ENCODE data around the gene LIPE.

The LIPE gene

GRCh38 chr19:42421101-42421500 lies 6.1 kb downstream of the LIPE start:
- DNase-seq (ENCODE audit: low read depth in 1 of 2, low spot score in 1 of 2): no peak
- no peak for TF ChIP-seq JUND (IDR thresholded peaks at IDR 0.05; ENCODE audit: low read depth)
- in situ Hi-C loops (cut with HindIII; ENCODE audit: low pct_unique_long_range_greater_than_20kb, low sequenced_read_pairs): no loop called here

GRCh38 chr19:42420055-42420544 lies 7.1 kb downstream of the LIPE start:
- DNase-seq (ENCODE audit: low read depth in 1 of 2, low spot score in 1 of 2): peak; percentile 47 to 63
- in situ Hi-C loops (cut with HindIII; ENCODE audit: low pct_unique_long_range_greater_than_20kb, low sequenced_read_pairs): no loop called here
- no peak for TF ChIP-seq JUND (IDR thresholded peaks at IDR 0.05; ENCODE audit: low read depth)

GRCh38 chr19:42419309-42419708 lies 7.9 kb downstream of the LIPE start:
- no peak for DNase-seq (ENCODE audit: low read depth in 1 of 2, low spot score in 1 of 2)
- TF ChIP-seq JUND (IDR thresholded peaks at IDR 0.05; ENCODE audit: low read depth): no peak
- in situ Hi-C loops (cut with HindIII; ENCODE audit: low pct_unique_long_range_greater_than_20kb, low sequenced_read_pairs): no loop called here

- DNase-seq (ENCODE audit: low read depth in 1 of 2, low spot score in 1 of 2): no peak
- in situ Hi-C loops (cut with HindIII; ENCODE audit: low pct_unique_long_range_greater_than_20kb, low sequenced_read_pairs): no loop called here
- no peak for TF ChIP-seq JUND (IDR thresholded peaks at IDR 0.05; ENCODE audit: low read depth)
Measured at GRCh38 chr19:42412661-42413076, 14.5 kb downstream of the LIPE start.

GRCh38 chr19:42412227-42412626 lies 15.0 kb downstream of the LIPE start:
- no peak for DNase-seq (ENCODE audit: low read depth in 1 of 2, low spot score in 1 of 2)
- TF ChIP-seq JUND (IDR thresholded peaks at IDR 0.05; ENCODE audit: low read depth): no peak
- in situ Hi-C loops (cut with HindIII; ENCODE audit: low pct_unique_long_range_greater_than_20kb, low sequenced_read_pairs): no loop called here

GRCh38 chr19:42411581-42412178 lies 15.5 kb downstream of the LIPE start:
- in situ Hi-C loops (cut with HindIII; ENCODE audit: low pct_unique_long_range_greater_than_20kb, low sequenced_read_pairs): no loop called here

GRCh38 chr19:42410371-42410770 lies 16.8 kb downstream of the LIPE start:
- no peak for TF ChIP-seq JUND (IDR thresholded peaks at IDR 0.05; ENCODE audit: low read depth)
- DNase-seq (ENCODE audit: low read depth in 1 of 2, low spot score in 1 of 2): no peak
- in situ Hi-C loops (cut with HindIII; ENCODE audit: low pct_unique_long_range_greater_than_20kb, low sequenced_read_pairs): no loop called here

More at GRCh38 chr19:42411581-42412178, 15.5 kb downstream of the LIPE start:
- no peak for TF ChIP-seq JUND (IDR thresholded peaks at IDR 0.05; ENCODE audit: low read depth)
- DNase-seq (ENCODE audit: low read depth in 1 of 2, low spot score in 1 of 2): no peak

GRCh38 chr19:42409477-42409876 lies 17.7 kb downstream of the LIPE start:
- no peak for DNase-seq (ENCODE audit: low read depth in 1 of 2, low spot score in 1 of 2)
- no peak for TF ChIP-seq JUND (IDR thresholded peaks at IDR 0.05; ENCODE audit: low read depth)
- in situ Hi-C loops (cut with HindIII; ENCODE audit: low pct_unique_long_range_greater_than_20kb, low sequenced_read_pairs): no loop called here

GRCh38 chr19:42407816-42408175 lies 19.4 kb downstream of the LIPE start:
- TF ChIP-seq JUND (IDR thresholded peaks at IDR 0.05; ENCODE audit: low read depth): no peak
- no peak for DNase-seq (ENCODE audit: low read depth in 1 of 2, low spot score in 1 of 2)
- in situ Hi-C loops (cut with HindIII; ENCODE audit: low pct_unique_long_range_greater_than_20kb, low sequenced_read_pairs): no loop called here

- DNase-seq (ENCODE audit: low read depth in 1 of 2, low spot score in 1 of 2): no peak
- no peak for TF ChIP-seq JUND (IDR thresholded peaks at IDR 0.05; ENCODE audit: low read depth)
- in situ Hi-C loops (cut with HindIII; ENCODE audit: low pct_unique_long_range_greater_than_20kb, low sequenced_read_pairs): no loop called here
Measured at GRCh38 chr19:42407085-42407815, 19.9 kb downstream of the LIPE start.

- in situ Hi-C loops (cut with HindIII; ENCODE audit: low pct_unique_long_range_greater_than_20kb, low sequenced_read_pairs): no loop called here
- DNase-seq (ENCODE audit: low read depth in 1 of 2, low spot score in 1 of 2): no peak
- TF ChIP-seq JUND (IDR thresholded peaks at IDR 0.05; ENCODE audit: low read depth): no peak
Measured at GRCh38 chr19:42406111-42406510, 21.1 kb downstream of the LIPE start.

GRCh38 chr19:42403586-42403985 lies 23.6 kb downstream of the LIPE start:
- no peak for TF ChIP-seq JUND (IDR thresholded peaks at IDR 0.05; ENCODE audit: low read depth)
- DNase-seq (ENCODE audit: low read depth in 1 of 2, low spot score in 1 of 2): no peak
- in situ Hi-C loops (cut with HindIII; ENCODE audit: low pct_unique_long_range_greater_than_20kb, low sequenced_read_pairs): no loop called here

- DNase-seq (ENCODE audit: low read depth in 1 of 2, low spot score in 1 of 2): no peak
- no peak for TF ChIP-seq JUND (IDR thresholded peaks at IDR 0.05; ENCODE audit: low read depth)
- in situ Hi-C loops (cut with HindIII; ENCODE audit: low pct_unique_long_range_greater_than_20kb, low sequenced_read_pairs): no loop called here
Measured at GRCh38 chr19:42402376-42403116, 24.6 kb downstream of the LIPE start.
